RWPE1 (cell line): ENCODE measurements around the gene CD19.
"Not testable (repeated sequence)": the region's sequence is repeated elsewhere in the genome, so short reads cannot be mapped to it uniquely, and the experiment has no call there.

Source experiments
- CTCF ChIA-PET: fragments of 350-600 bp; sonication (Branson Sonifier 250); formaldehyde crosslinking; extraction: SDS; loops from one replicate; lab custom pipeline; 2021; lab: Yijun Ruan, JAX
- POLR2A ChIA-PET: fragments of 400-600 bp; formaldehyde crosslinking; extraction: SDS; loops from one replicate; lab custom pipeline; 2020; ENCODE audit warnings: antibody characterized with exemption; ENCODE audit not compliant: low non-redundant PET; lab: Yijun Ruan, JAX
- DNase-seq: peaks from one replicate; pipeline ENCODE4 v3.0.0; 2012; ENCODE audit warnings: low spot score
- H3K27ac ChIP-seq: fragments of 450-650 bp; 2 replicates; pipeline ENCODE4 v1.5.1; 2017
- TF ChIP-seq, protein P1 (sequence below): fragments of 450-650 bp; conservative IDR thresholded peaks from 2 replicates; pipeline ENCODE4 v1.5.1; 2017; ENCODE audit warnings: low read depth, mild to moderate bottlenecking

The CD19 gene

DNA sequence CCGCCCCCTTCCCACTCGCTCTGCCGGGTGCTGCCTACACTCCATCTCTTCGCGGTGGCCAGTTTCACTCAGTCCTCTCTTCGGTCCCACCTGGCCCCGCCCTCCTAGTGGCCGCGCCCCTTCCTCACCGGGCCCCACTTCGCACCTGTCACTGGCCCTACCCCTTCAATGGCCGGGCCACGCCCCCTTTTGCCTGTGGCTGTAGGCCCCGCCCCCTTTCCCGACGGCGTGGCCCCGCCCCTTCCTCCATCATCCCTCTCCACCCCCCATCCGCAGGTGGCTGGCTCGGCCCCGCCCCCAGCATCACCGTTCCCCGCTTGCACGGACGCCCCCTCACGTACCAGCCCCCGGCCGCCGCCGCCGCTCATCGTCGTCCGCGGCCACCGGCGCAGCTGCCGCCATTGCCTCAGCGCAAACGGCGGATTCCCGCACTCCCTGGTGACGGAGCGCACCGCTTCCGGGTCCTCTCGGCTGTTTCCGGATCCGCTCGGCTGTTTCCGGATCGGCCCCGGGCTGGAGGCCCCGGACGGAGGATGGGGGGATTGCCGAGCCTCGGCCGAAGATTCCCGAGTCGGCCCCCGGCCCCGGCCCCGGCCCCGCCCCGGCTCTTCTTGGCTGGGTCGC lies 6.9 kb upstream of the CD19 start, which contains the start of gene RABEP2:
Gene RABEP2 (minus strand): TSS at position 477 of the 624 bp plus-strand sequence. CDS start 75 bp downstream, at position 402.
- CTCF ChIA-PET, result interaction anchor here (0.6 kb wide), 1 partner anchor 11 kb away, joined by 3 read pairs; no protein-coding TSS in a partner anchor
- TF ChIP-seq, protein P1, sequence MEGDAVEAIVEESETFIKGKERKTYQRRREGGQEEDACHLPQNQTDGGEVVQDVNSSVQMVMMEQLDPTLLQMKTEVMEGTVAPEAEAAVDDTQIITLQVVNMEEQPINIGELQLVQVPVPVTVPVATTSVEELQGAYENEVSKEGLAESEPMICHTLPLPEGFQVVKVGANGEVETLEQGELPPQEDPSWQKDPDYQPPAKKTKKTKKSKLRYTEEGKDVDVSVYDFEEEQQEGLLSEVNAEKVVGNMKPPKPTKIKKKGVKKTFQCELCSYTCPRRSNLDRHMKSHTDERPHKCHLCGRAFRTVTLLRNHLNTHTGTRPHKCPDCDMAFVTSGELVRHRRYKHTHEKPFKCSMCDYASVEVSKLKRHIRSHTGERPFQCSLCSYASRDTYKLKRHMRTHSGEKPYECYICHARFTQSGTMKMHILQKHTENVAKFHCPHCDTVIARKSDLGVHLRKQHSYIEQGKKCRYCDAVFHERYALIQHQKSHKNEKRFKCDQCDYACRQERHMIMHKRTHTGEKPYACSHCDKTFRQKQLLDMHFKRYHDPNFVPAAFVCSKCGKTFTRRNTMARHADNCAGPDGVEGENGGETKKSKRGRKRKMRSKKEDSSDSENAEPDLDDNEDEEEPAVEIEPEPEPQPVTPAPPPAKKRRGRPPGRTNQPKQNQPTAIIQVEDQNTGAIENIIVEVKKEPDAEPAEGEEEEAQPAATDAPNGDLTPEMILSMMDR, result no peak
- peak within 1 kb of the TSS; percentile 99 for H3K27ac ChIP-seq
- POLR2A ChIA-PET, result interaction anchor here (0.6 to 1.0 kb wide), 2 partner anchors 15 to 20 kb away, joined by 3 to 4 read pairs; no protein-coding TSS in a partner anchor
- DNase-seq, result peak; percentile 99

DNA sequence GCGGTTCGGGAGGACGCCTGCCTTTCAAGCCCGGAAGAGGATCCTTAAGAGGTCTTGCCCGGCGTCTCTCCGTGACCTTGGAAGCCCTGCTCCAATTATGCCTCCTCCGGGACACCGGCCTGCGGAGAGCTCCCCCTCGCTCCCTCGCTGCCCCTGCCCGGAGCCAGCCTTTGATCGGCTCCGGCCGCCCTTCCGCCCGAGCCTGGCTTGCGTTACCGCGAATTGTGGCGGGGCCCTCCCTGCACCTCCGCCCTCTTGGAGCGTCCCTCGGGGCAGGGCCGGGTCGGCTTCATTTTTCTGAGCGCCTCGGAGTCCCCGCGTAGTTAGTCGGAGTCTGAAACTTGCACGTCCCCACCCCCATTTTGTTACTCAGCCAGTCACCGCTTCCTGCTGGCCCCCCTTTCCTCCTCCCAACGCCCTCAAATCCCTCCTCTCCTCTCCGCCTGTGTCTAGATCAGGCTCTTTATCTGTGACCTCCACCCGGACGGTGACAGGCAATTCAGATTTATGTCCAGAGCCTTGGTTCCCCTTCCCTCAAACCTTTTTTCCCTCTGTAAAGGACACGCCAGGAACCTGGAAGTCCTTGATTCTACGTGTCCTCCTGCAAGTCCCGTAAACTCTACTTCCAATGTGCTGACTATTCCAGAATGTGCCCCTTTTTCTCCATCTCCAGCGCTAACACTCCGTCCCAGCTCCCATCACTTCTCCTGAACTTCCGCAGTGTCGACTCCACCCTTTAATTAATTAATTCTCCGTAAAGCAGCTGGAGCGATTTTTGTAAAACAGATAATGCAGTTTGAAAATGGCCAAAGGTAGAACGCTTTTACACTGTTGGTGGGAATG lies 6.2 kb upstream of the CD19 start:
- peak; percentile 60 for DNase-seq
- TF ChIP-seq, protein P1, result no peak
- POLR2A ChIA-PET, result interaction anchor here (0.5 to 1.0 kb wide), 2 partner anchors 20 to 31 kb away, joined by 3 read pairs; no protein-coding TSS in a partner anchor
- peak overlapping the region; percentile 99 for H3K27ac ChIP-seq
- CTCF ChIA-PET, result interaction anchor here (0.6 kb wide), 1 partner anchor 778 kb away, joined by 4 read pairs; no protein-coding TSS in a partner anchor

DNA sequence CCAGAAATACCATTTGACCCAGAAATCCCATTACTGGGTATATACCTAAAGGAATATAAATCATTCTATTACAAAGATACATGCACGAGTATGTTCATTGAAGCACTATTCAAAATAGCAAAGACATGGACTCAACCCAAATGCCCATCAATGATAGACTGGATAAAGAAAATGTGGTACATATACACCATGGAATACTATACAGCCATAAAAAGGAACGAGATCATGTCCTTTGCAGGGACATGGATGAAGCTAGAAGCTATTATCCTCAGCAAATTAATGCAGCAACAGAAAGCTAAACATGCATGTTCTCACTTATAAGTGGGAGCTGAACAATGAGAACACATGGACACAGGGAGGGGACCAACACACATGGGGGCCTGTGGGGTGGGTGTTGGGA lies 5.5 kb upstream of the CD19 start:
- POLR2A ChIA-PET, DNase-seq: not testable (repeated sequence)
- CTCF ChIA-PET, result interaction anchor here (1.5 kb wide), 1 partner anchor 19 kb away, joined by 5 read pairs; no protein-coding TSS in a partner anchor
- H3K27ac ChIP-seq, result peak overlapping the region; percentile 99; the same call in 1 of the 2 replicates

DNA sequence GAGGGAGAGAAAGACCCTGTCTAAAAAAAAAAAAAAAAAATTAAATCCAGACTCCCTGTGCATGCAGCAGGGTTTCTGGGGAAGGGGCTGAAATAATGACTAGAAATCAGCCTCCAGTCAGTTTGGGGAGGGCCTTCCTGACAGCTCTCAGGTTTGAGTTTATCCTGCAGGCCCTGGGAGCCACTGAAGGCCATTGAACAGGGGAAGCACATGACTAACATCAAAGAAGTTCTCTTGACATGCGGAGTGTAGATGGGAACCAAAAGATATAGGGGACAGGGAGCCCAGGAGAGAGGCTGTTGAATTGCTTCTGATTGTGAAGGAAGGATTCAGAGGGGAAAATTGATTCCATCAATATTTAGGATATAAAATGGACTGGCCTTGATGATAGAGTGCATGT lies 4.0 kb upstream of the CD19 start:
- H3K27ac ChIP-seq, result no peak overlapping the region
- POLR2A ChIA-PET, result no interaction called here
- DNase-seq, result no peak
- CTCF ChIA-PET, result interaction anchor here (0.6 to 1.5 kb wide), 2 partner anchors 17 to 75 kb away, joined by 4 to 5 read pairs; no protein-coding TSS in a partner anchor
- TF ChIP-seq, protein P1, result no peak

DNA sequence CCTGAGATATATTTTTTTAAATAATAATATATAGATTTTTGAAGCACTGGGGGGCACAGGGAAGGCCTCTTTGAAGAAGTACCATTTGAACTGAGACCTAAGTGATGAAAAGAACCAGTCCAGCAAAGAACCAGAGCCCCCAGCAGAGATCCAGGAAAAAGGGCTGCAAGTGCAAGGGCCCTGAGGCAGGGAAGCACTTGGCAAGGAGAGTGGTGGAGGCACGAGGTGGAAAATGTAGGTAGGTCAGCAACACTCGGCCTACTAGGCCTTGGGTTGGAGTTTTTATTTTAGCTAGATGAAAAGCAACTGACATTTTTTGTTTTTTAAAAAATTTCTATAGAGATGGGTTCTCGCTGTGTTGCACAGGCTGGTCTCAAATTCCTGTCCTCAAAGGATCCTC lies 1.6 kb upstream of the CD19 start:
- H3K27ac ChIP-seq, result no peak overlapping the region
- no peak for DNase-seq
- ChIA-PET CTCF (interaction anchor here (0.6 kb wide), 1 partner anchor 1655 kb away, joined by 4 read pairs; no protein-coding TSS in a partner anchor), POLR2A (no interaction called here)
- TF ChIP-seq, protein P1, result no peak

DNA sequence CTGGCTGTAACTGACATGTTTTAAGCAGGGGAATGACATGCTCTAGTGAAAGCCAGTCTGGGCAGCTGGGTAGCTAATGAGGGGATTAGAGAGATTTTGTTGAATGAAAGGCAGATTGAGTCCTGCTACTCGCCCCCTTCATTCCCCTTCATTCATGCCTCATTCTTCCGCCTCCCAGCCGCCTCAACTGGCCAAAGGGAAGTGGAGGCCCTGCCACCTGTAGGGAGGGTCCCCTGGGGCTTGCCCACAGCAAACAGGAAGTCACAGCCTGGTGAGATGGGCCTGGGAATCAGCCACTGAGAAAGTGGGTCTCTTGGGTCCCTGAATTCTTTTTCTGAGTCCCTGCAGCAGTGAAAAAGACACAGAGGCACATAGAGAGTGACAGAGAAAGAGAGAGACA lies 1.1 kb upstream of the CD19 start:
- ChIA-PET POLR2A (no interaction called here), CTCF (interaction anchor here (0.6 kb wide), 1 partner anchor 1656 kb away, joined by 4 read pairs; no protein-coding TSS in a partner anchor)
- TF ChIP-seq, protein P1, result no peak
- no peak for DNase-seq
- no peak overlapping the region for H3K27ac ChIP-seq
